SU-DHL-6 (cell line): ENCODE results near the gene TATDN2.

Source experiments
- H2AFZ ChIP-seq: fragments of 200-600 bp; sonication (generic); 2 replicates; pipeline ENCODE4 v1.6.1; 2014; ENCODE audit warnings: low read depth, mild to moderate bottlenecking, moderate library complexity, mixed read lengths, antibody characterized with exemption, low read length; ENCODE audit not compliant: severe bottlenecking
- H3F3A ChIP-seq: fragments of 200-600 bp; shearing (Covaris generic); 2 replicates; pipeline ENCODE4 v1.6.0; 2016; ENCODE audit warnings: antibody characterized with exemption, mild to moderate bottlenecking; ENCODE audit not compliant: insufficient read depth
- H3K27ac ChIP-seq: fragments of 200-600 bp; sonication (generic); 2 replicates; pipeline ENCODE4 v1.5.1; 2016; ENCODE audit warnings: low read depth, mild to moderate bottlenecking, low read length, moderate library complexity, mixed read lengths
- H3K27me3 ChIP-seq: fragments of 200-600 bp; sonication (generic), shearing (Covaris generic); 2 replicates; pipeline ENCODE4 v1.6.0; 2014; ENCODE audit warnings: mild to moderate bottlenecking, low read length
- H3K36me3 ChIP-seq: fragments of 200-600 bp; sonication (generic); 2 replicates; pipeline ENCODE4 v1.6.1; 2014; ENCODE audit warnings: mild to moderate bottlenecking, low read length, mixed read lengths
- H3K4me2 ChIP-seq: fragments of 300-600, 200-600 bp; shearing (Covaris generic), sonication (generic); 2 replicates; pipeline ENCODE4 v1.6.0; 2014; ENCODE audit warnings: low read length, low read depth, mild to moderate bottlenecking; ENCODE audit not compliant: poor library complexity, severe bottlenecking
- H3K4me3 ChIP-seq: fragments of 200-600 bp; sonication (generic); 2 replicates; pipeline ENCODE4 v1.5.1; 2014; ENCODE audit warnings: antibody characterized with exemption, low read length, mild to moderate bottlenecking, mixed read lengths; ENCODE audit not compliant: insufficient read depth, poor library complexity, severe bottlenecking
- H3K79me2 ChIP-seq: fragments of 200-600 bp; sonication (generic); 2 replicates; pipeline ENCODE4 v1.6.1; 2014; ENCODE audit warnings: mild to moderate bottlenecking, low read length, moderate library complexity; ENCODE audit not compliant: insufficient read depth
- H3K9ac ChIP-seq: fragments of 200-600 bp; sonication (generic); 2 replicates; pipeline ENCODE4 v1.7.0; 2014; ENCODE audit warnings: mild to moderate bottlenecking, low read length
- H3K9me2 ChIP-seq: fragments of 200-600 bp; sonication (generic); replicated peaks from 2 replicates; pipeline ENCODE4 v1.6.1; 2014; ENCODE audit warnings: low read length; ENCODE audit not compliant: insufficient read depth
- H3K9me3 ChIP-seq: fragments of 200-600 bp; sonication (generic); 2 replicates; pipeline ENCODE4 v1.6.1; 2014; ENCODE audit warnings: low read length, mixed read lengths; ENCODE audit not compliant: insufficient read depth
- H4K20me1 ChIP-seq: fragments of 200-600 bp; sonication (generic); 2 replicates; pipeline ENCODE4 v1.6.1; 2014; ENCODE audit warnings: low read depth, mild to moderate bottlenecking, antibody characterized with exemption, low read length, moderate library complexity, mixed read lengths
- CTCF ChIP-seq: fragments of 200-600 bp; sonication (generic); IDR thresholded peaks from one replicate; pipeline ENCODE4 v1.5.1; 2017; ENCODE audit warnings: antibody characterized with exemption, mild to moderate bottlenecking, low read length, moderate library complexity; ENCODE audit not compliant: insufficient read depth, poor library complexity, severe bottlenecking
- EZH2phosphoT487 ChIP-seq: fragments of 200-600 bp; sonication (generic), shearing (Covaris generic); conservative IDR thresholded peaks from 2 replicates; pipeline ENCODE4 v1.6.1; 2018; ENCODE audit warnings: mild to moderate bottlenecking, antibody characterized with exemption, low read length, moderate library complexity, mixed read lengths

Gene TATDN2

GRCh38 chr3:10310578-10310977 lies 62.3 kb downstream of the TATDN2 start:
- H3K9me3 ChIP-seq: no peaks in the 10 kb centered on the region
- no peak overlapping the region for H3K4me2 ChIP-seq
- no peaks in the 10 kb centered on the region for H3K27me3 ChIP-seq
- no peaks in the 10 kb centered on the region for H3K9me2 ChIP-seq
- H3K9ac ChIP-seq: no peak overlapping the region
- H3K36me3 ChIP-seq: peaks cover 14% of the 10 kb centered on the region; the same call in 1 of the 2 replicates
- H3K4me3 ChIP-seq: no peak overlapping the region
- no peak overlapping the region for H3K27ac ChIP-seq
- no peak overlapping the region for H2AFZ ChIP-seq
- no peaks in the 10 kb centered on the region for H3K79me2 ChIP-seq
- H3F3A ChIP-seq: no peaks in the 10 kb centered on the region
- H4K20me1 ChIP-seq: no peaks in the 10 kb centered on the region
- TF ChIP-seq CTCF (no peak), EZH2phosphoT487 (no peak)

- TF ChIP-seq EZH2phosphoT487 (no peak), CTCF (no peak)
- Histone ChIP-seq H3K79me2 (no peaks in the 10 kb centered on the region), H3K36me3 (peaks cover 14% of the 10 kb centered on the region; the same call in 1 of the 2 replicates), H3K27me3 (no peaks in the 10 kb centered on the region), H3K27ac (no peak overlapping the region), H3F3A (no peaks in the 10 kb centered on the region), H3K9me2 (no peaks in the 10 kb centered on the region), H3K4me3 (no peak overlapping the region), H4K20me1 (no peaks in the 10 kb centered on the region), H3K9me3 (no peaks in the 10 kb centered on the region), H3K4me2 (no peak overlapping the region), H3K9ac (no peak overlapping the region), H2AFZ (no peak overlapping the region)
Measured at GRCh38 chr3:10311710-10312109, 63.5 kb downstream of the TATDN2 start.

GRCh38 chr3:10312391-10312790 lies 64.1 kb downstream of the TATDN2 start:
- Histone ChIP-seq H3K4me3 (no peak overlapping the region), H3K27me3 (no peaks in the 10 kb centered on the region), H3F3A (no peaks in the 10 kb centered on the region), H3K9me3 (no peaks in the 10 kb centered on the region), H4K20me1 (no peaks in the 10 kb centered on the region), H2AFZ (no peak overlapping the region), H3K4me2 (no peak overlapping the region), H3K79me2 (no peaks in the 10 kb centered on the region), H3K9ac (no peak overlapping the region), H3K9me2 (no peaks in the 10 kb centered on the region), H3K27ac (no peak overlapping the region), H3K36me3 (peaks cover 14% of the 10 kb centered on the region; the same call in 1 of the 2 replicates)
- TF ChIP-seq CTCF: no peak
- TF ChIP-seq EZH2phosphoT487: no peak

- Histone ChIP-seq H3K79me2 (no peaks in the 10 kb centered on the region), H2AFZ (no peak overlapping the region), H3K4me2 (no peak overlapping the region), H3K4me3 (no peak overlapping the region), H3K27ac (no peak overlapping the region), H4K20me1 (no peaks in the 10 kb centered on the region), H3K27me3 (no peaks in the 10 kb centered on the region), H3F3A (no peaks in the 10 kb centered on the region), H3K9me3 (no peaks in the 10 kb centered on the region), H3K9ac (no peak overlapping the region), H3K9me2 (no peaks in the 10 kb centered on the region), H3K36me3 (peaks cover 13% of the 10 kb centered on the region; the same call in 1 of the 2 replicates)
- TF ChIP-seq CTCF: no peak
- no peak for TF ChIP-seq EZH2phosphoT487
Measured at GRCh38 chr3:10312861-10313260, 64.6 kb downstream of the TATDN2 start.
